ENCODE results near the gene ARHGAP19.

Gene ARHGAP19

GRCh38 chr10:97203220-97203619 is 89.2 kb downstream of the ARHGAP19 start:
- Histone ChIP-seq H4K8ac (ENCODE audit: low read depth, low read length) (no peak overlapping the region), H3K27me3 (ENCODE audit: insufficient read depth, low read length) (no peaks in the 10 kb centered on the region), H3K79me1 (ENCODE audit: low read length) (no peaks in the 10 kb centered on the region), H4K12ac (ENCODE audit: low read depth, low read length) (no peak overlapping the region), H3K27ac (ENCODE audit: low read depth, low read length) (no peak overlapping the region), H4K91ac (ENCODE audit: low read depth, low read length) (no peak overlapping the region), H3K4ac (ENCODE audit: low read depth, low read length) (no peak overlapping the region), H3K14ac (ENCODE audit: low read length) (no peak overlapping the region), H3K36me3 (ENCODE audit: control insufficient read depth in 1 of 2, insufficient read depth in 2 of 2, low read length in 2 of 2) (no peaks in the 10 kb centered on the region), H3K9me3 (ENCODE audit: insufficient read depth, low read depth, low read length) (peaks cover 2% of the 10 kb centered on the region), H3K18ac (ENCODE audit: low read length) (no peak overlapping the region), H2BK120ac (ENCODE audit: insufficient read depth, low read length, poor library complexity) (no peak overlapping the region), H2BK5ac (ENCODE audit: low read depth, low read length, poor library complexity) (no peak overlapping the region), H3K4me3 (ENCODE audit: low read depth, low read length) (no peak overlapping the region), H3K9ac (ENCODE audit: low read length) (no peak overlapping the region), H3K4me1 (ENCODE audit: control insufficient read depth in 1 of 2, insufficient read depth in 2 of 2, low read length in 2 of 2) (no peaks in the 10 kb centered on the region), H2BK12ac (ENCODE audit: low read length) (no peak overlapping the region), H3K4me2 (ENCODE audit: low read length) (no peak overlapping the region), H3K79me2 (ENCODE audit: control insufficient read depth, insufficient read depth, low read length, poor library complexity) (no peaks in the 10 kb centered on the region), H2AFZ (ENCODE audit: insufficient read depth, low read length, poor library complexity) (no peak overlapping the region), H3K23ac (ENCODE audit: low read length) (no peak overlapping the region), H2AK5ac (ENCODE audit: low read length) (no peak overlapping the region)
- no peak for DNase-seq
- no CpG with 5 or more reads among the region's 7 CpGs for WGBS (ENCODE audit: extremely low coverage, insufficient coverage, insufficient read length)

- no CpG with 5 or more reads among the region's 6 CpGs for WGBS (ENCODE audit: extremely low coverage, insufficient coverage, insufficient read length)
- DNase-seq, result no peak
- H3K9ac ChIP-seq (ENCODE audit: low read length), result no peak overlapping the region
- H2BK120ac ChIP-seq (ENCODE audit: insufficient read depth, low read length, poor library complexity), result no peak overlapping the region
- H2AK5ac ChIP-seq (ENCODE audit: low read length), result no peak overlapping the region
- no peak overlapping the region for H3K27ac ChIP-seq (ENCODE audit: low read depth, low read length)
- no peak overlapping the region for H2BK12ac ChIP-seq (ENCODE audit: low read length)
- no peak overlapping the region for H3K4me3 ChIP-seq (ENCODE audit: low read depth, low read length)
- H3K27me3 ChIP-seq (ENCODE audit: insufficient read depth, low read length), result peaks cover 8% of the 10 kb centered on the region
- H3K4me1 ChIP-seq (ENCODE audit: control insufficient read depth in 1 of 2, insufficient read depth in 2 of 2, low read length in 2 of 2), result peaks cover 0 to 3% of the 10 kb centered on the region in 2 experiments
- no peak overlapping the region for H2AFZ ChIP-seq (ENCODE audit: insufficient read depth, low read length, poor library complexity)
- no peak overlapping the region for H3K23ac ChIP-seq (ENCODE audit: low read length)
- no peak overlapping the region for H4K12ac ChIP-seq (ENCODE audit: low read depth, low read length)
- H3K4me2 ChIP-seq (ENCODE audit: low read length), result no peak overlapping the region
- peaks cover under 1% of the 10 kb centered on the region for H3K9me3 ChIP-seq (ENCODE audit: insufficient read depth, low read depth, low read length)
- no peak overlapping the region for H2BK5ac ChIP-seq (ENCODE audit: low read depth, low read length, poor library complexity)
- H3K18ac ChIP-seq (ENCODE audit: low read length), result no peak overlapping the region
- no peak overlapping the region for H4K8ac ChIP-seq (ENCODE audit: low read depth, low read length)
- H4K91ac ChIP-seq (ENCODE audit: low read depth, low read length), result no peak overlapping the region
- H3K79me1 ChIP-seq (ENCODE audit: low read length), result no peaks in the 10 kb centered on the region
- H3K14ac ChIP-seq (ENCODE audit: low read length), result no peak overlapping the region
- H3K4ac ChIP-seq (ENCODE audit: low read depth, low read length), result no peak overlapping the region
- H3K79me2 ChIP-seq (ENCODE audit: control insufficient read depth, insufficient read depth, low read length, poor library complexity), result no peaks in the 10 kb centered on the region
- H3K36me3 ChIP-seq (ENCODE audit: control insufficient read depth in 1 of 2, insufficient read depth in 2 of 2, low read length in 2 of 2), result no peaks in the 10 kb centered on the region
Measured at GRCh38 chr10:97200616-97201015, 91.8 kb downstream of the ARHGAP19 start.

GRCh38 chr10:97199152-97199551 is 93.3 kb downstream of the ARHGAP19 start:
- Histone ChIP-seq H3K79me1 (ENCODE audit: low read length) (no peaks in the 10 kb centered on the region), H2BK120ac (ENCODE audit: insufficient read depth, low read length, poor library complexity) (no peak overlapping the region), H3K23ac (ENCODE audit: low read length) (no peak overlapping the region), H3K36me3 (ENCODE audit: control insufficient read depth in 1 of 2, insufficient read depth in 2 of 2, low read length in 2 of 2) (no peaks in the 10 kb centered on the region), H3K14ac (ENCODE audit: low read length) (no peak overlapping the region), H4K91ac (ENCODE audit: low read depth, low read length) (no peak overlapping the region), H3K4me1 (ENCODE audit: control insufficient read depth in 1 of 2, insufficient read depth in 2 of 2, low read length in 2 of 2) (peaks cover 0 to 3% of the 10 kb centered on the region in 2 experiments), H3K27ac (ENCODE audit: low read depth, low read length) (no peak overlapping the region), H3K4me3 (ENCODE audit: low read depth, low read length) (no peak overlapping the region), H3K4ac (ENCODE audit: low read depth, low read length) (no peak overlapping the region), H2BK12ac (ENCODE audit: low read length) (no peak overlapping the region), H3K9ac (ENCODE audit: low read length) (no peak overlapping the region), H2AK5ac (ENCODE audit: low read length) (no peak overlapping the region), H2BK5ac (ENCODE audit: low read depth, low read length, poor library complexity) (no peak overlapping the region), H3K4me2 (ENCODE audit: low read length) (no peak overlapping the region), H3K79me2 (ENCODE audit: control insufficient read depth, insufficient read depth, low read length, poor library complexity) (no peaks in the 10 kb centered on the region), H3K27me3 (ENCODE audit: insufficient read depth, low read length) (peaks cover 10% of the 10 kb centered on the region), H4K8ac (ENCODE audit: low read depth, low read length) (no peak overlapping the region), H2AFZ (ENCODE audit: insufficient read depth, low read length, poor library complexity) (no peak overlapping the region), H3K18ac (ENCODE audit: low read length) (no peak overlapping the region), H3K9me3 (ENCODE audit: insufficient read depth, low read depth, low read length) (no peaks in the 10 kb centered on the region), H4K12ac (ENCODE audit: low read depth, low read length) (no peak overlapping the region)
- no CpG with 5 or more reads among the region's 3 CpGs for WGBS (ENCODE audit: extremely low coverage, insufficient coverage, insufficient read length)
- no peak for DNase-seq

- Histone ChIP-seq H4K91ac (ENCODE audit: low read depth, low read length) (no peak overlapping the region), H4K12ac (ENCODE audit: low read depth, low read length) (no peak overlapping the region), H3K4me2 (ENCODE audit: low read length) (no peak overlapping the region), H3K27ac (ENCODE audit: low read depth, low read length) (no peak overlapping the region), H2AK5ac (ENCODE audit: low read length) (no peak overlapping the region), H2BK120ac (ENCODE audit: insufficient read depth, low read length, poor library complexity) (no peak overlapping the region), H3K9me3 (ENCODE audit: insufficient read depth, low read depth, low read length) (no peaks in the 10 kb centered on the region), H3K27me3 (ENCODE audit: insufficient read depth, low read length) (peaks cover 10% of the 10 kb centered on the region), H3K14ac (ENCODE audit: low read length) (no peak overlapping the region), H3K4me1 (ENCODE audit: control insufficient read depth in 1 of 2, insufficient read depth in 2 of 2, low read length in 2 of 2) (peaks cover 0 to 3% of the 10 kb centered on the region in 2 experiments), H2BK12ac (ENCODE audit: low read length) (no peak overlapping the region), H3K9ac (ENCODE audit: low read length) (no peak overlapping the region), H2BK5ac (ENCODE audit: low read depth, low read length, poor library complexity) (no peak overlapping the region), H3K23ac (ENCODE audit: low read length) (no peak overlapping the region), H4K8ac (ENCODE audit: low read depth, low read length) (no peak overlapping the region), H3K79me2 (ENCODE audit: control insufficient read depth, insufficient read depth, low read length, poor library complexity) (no peaks in the 10 kb centered on the region), H3K79me1 (ENCODE audit: low read length) (no peaks in the 10 kb centered on the region), H2AFZ (ENCODE audit: insufficient read depth, low read length, poor library complexity) (no peak overlapping the region), H3K18ac (ENCODE audit: low read length) (no peak overlapping the region), H3K4ac (ENCODE audit: low read depth, low read length) (no peak overlapping the region), H3K36me3 (ENCODE audit: control insufficient read depth in 1 of 2, insufficient read depth in 2 of 2, low read length in 2 of 2) (no peaks in the 10 kb centered on the region), H3K4me3 (ENCODE audit: low read depth, low read length) (no peak overlapping the region)
- no peak for DNase-seq
- no CpG with 5 or more reads among the region's 7 CpGs for WGBS (ENCODE audit: extremely low coverage, insufficient coverage, insufficient read length)
Measured at GRCh38 chr10:97197030-97197500, 95.4 kb downstream of the ARHGAP19 start.

Measured in trophoblast cell (in vitro differentiated cells and primary cell).